ENCODE data around the gene CEPT1. TPM values are rescaled to one million over a fixed set of nuclear protein-coding genes. Genes with fewer than 3 reads are reported as not detected.

CEPT1 gene
- total and polyA plus RNA-seq, 2 donors (not counting 3 experiments of a cell fraction or from before 2014, with no cell fraction given), result 13.6 to 29.1 TPM

DNA sequence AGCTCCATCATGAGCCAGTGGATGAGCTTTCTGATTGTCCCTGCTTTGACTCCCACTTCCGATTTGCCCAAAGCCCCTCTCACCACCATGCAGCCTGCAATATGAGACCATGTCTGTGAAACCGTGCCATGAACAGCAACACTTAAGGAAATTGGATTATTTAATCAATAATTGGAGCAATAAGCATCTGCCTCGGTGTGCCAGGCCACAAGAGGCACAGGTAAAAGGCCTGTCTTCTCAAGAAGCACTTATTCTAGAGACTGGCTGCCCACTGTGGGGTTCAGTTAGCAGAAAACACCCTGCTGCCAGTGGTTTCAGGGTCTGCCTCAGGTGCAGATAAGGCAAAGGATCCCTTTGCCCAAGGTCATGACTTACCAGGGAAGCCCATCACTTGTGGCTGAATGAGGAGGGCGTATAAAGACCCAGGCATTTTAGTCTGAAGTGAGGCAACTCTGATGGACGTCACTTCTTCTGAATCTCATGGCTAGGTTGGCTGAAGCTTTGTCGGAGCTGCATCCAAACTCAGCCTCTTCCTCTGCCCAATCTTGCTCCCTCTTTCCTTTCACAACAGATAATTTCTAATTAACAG lies 80.4 kb downstream of the CEPT1 start:
- Histone ChIP-seq H3K9ac (replicated peaks; ENCODE audit: extremely low read depth, insufficient read depth, low read length) (no peak overlapping the region), H2AFZ (ENCODE audit: low read depth, low read length) (no peak overlapping the region), H3K36me3 (ENCODE audit: control insufficient read depth in 2 of 2, extremely low read depth in 1 of 2, insufficient read depth in 2 of 2, low read length in 2 of 2) (no peaks in the 10 kb centered on the region), H3K4me1 (ENCODE audit: control insufficient read depth, extremely low read depth, insufficient read depth, low read length) (no peaks in the 10 kb centered on the region), H3K4me2 (ENCODE audit: insufficient read depth, low read length) (no peak overlapping the region), H3K9me3 (replicated peaks; ENCODE audit: control insufficient read depth, insufficient read depth, low read length) (no peaks in the 10 kb centered on the region), H3K27ac (ENCODE audit: insufficient read depth, low read depth, low read length) (no peak overlapping the region), H3K79me2 (ENCODE audit: control insufficient read depth, insufficient read depth, low read length) (no peaks in the 10 kb centered on the region), H3K27me3 (ENCODE audit: control insufficient read depth in 2 of 2, insufficient read depth in 2 of 2, low read length in 2 of 2) (peaks cover 5 to 8% of the 10 kb centered on the region in 2 experiments), H3K4me3 (replicated peaks in 1 of 3; ENCODE audit: insufficient read depth in 1 of 3, low read depth in 1 of 3, low read length in 3 of 3) (no peak overlapping the region), H3K9me1 (replicated peaks; ENCODE audit: control insufficient read depth, extremely low read depth, insufficient read depth, low read length) (no peaks in the 10 kb centered on the region), H4K20me1 (replicated peaks; ENCODE audit: control insufficient read depth, extremely low read depth, insufficient read depth, low read length) (no peaks in the 10 kb centered on the region)
- DNase-seq (ENCODE audit: low read depth, low spot score), result no peak
- dilution Hi-C loops (cut with MboI; ENCODE audit: extremely low pct_ligation_motif_present, low sequenced_read_pairs) (no loop called here), intact Hi-C loops (cut with micrococcal nuclease) (no loop called here)
- no peak for FAIRE-seq
- BruUV-seq (replicated peaks), result no TSS peak
- POLR2A ChIA-PET, result no interaction called here
- CTCF ChIA-PET, result interaction anchor here (0.6 to 7.4 kb wide), 4 partner anchors 31 to 554 kb away, joined by 3 to 266 read pairs (median 4); no protein-coding TSS in a partner anchor
- TF ChIP-seq POLR2AphosphoS5 (IDR thresholded peaks at IDR 0.05; ENCODE audit: insufficient read depth, low read depth, low read length), result no peak
- TF ChIP-seq EZH2 (IDR thresholded peaks at IDR 0.05; ENCODE audit: borderline replicate concordance, low read depth, low read length, severe bottlenecking), result no peak
- no peak for TF ChIP-seq FOS (IDR thresholded peaks at IDR 0.05; ENCODE audit: borderline replicate concordance, insufficient read depth, low read length)
- no peak for TF ChIP-seq GATA2 (IDR thresholded peaks at IDR 0.05; ENCODE audit: insufficient read depth, insufficient read length, low read depth, low read length)
- no peak for TF ChIP-seq POLR2A (IDR thresholded peaks at IDR 0.05; ENCODE audit: low read depth, low read length)
- no peak for TF ChIP-seq MAX (IDR thresholded peaks at IDR 0.05; ENCODE audit: insufficient read depth, insufficient read length)
- no peak for TF ChIP-seq JUN (IDR thresholded peaks at IDR 0.05; ENCODE audit: borderline replicate concordance, insufficient read depth, insufficient read length, low read depth)
- no peak for TF ChIP-seq MYC (IDR thresholded peaks at IDR 0.05; ENCODE audit: low read depth, low read length)
- TF ChIP-seq, protein P1, sequence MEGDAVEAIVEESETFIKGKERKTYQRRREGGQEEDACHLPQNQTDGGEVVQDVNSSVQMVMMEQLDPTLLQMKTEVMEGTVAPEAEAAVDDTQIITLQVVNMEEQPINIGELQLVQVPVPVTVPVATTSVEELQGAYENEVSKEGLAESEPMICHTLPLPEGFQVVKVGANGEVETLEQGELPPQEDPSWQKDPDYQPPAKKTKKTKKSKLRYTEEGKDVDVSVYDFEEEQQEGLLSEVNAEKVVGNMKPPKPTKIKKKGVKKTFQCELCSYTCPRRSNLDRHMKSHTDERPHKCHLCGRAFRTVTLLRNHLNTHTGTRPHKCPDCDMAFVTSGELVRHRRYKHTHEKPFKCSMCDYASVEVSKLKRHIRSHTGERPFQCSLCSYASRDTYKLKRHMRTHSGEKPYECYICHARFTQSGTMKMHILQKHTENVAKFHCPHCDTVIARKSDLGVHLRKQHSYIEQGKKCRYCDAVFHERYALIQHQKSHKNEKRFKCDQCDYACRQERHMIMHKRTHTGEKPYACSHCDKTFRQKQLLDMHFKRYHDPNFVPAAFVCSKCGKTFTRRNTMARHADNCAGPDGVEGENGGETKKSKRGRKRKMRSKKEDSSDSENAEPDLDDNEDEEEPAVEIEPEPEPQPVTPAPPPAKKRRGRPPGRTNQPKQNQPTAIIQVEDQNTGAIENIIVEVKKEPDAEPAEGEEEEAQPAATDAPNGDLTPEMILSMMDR (IDR thresholded peaks at IDR 0.05; ENCODE audit: extremely low read depth in 1 of 2, insufficient read depth in 1 of 2, low read depth in 1 of 2, low read length in 2 of 2), result no peak

All from endothelial cell of umbilical vein (primary cell).